HG03280 (cell line): ENCODE measurements around the gene ULBP2.

Experiments
- ATAC-seq: cut with Tn5 transposase; IDR thresholded peaks from one replicate; pipeline ENCODE4 v1.9.1; 2021; ENCODE audit warnings: mild to moderate bottlenecking, moderate library complexity; ENCODE audit not compliant: unreplicated experiment

Gene ULBP2, protein sequence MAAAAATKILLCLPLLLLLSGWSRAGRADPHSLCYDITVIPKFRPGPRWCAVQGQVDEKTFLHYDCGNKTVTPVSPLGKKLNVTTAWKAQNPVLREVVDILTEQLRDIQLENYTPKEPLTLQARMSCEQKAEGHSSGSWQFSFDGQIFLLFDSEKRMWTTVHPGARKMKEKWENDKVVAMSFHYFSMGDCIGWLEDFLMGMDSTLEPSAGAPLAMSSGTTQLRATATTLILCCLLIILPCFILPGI

GRCh38 chr6:149941583-149942460, at the start of gene ULBP2:
TSS of gene ULBP2 (plus strand) at chr6:149942014. CDS start at chr6:149942073, 59 bp downstream.
- ATAC-seq: no peak

DNA sequence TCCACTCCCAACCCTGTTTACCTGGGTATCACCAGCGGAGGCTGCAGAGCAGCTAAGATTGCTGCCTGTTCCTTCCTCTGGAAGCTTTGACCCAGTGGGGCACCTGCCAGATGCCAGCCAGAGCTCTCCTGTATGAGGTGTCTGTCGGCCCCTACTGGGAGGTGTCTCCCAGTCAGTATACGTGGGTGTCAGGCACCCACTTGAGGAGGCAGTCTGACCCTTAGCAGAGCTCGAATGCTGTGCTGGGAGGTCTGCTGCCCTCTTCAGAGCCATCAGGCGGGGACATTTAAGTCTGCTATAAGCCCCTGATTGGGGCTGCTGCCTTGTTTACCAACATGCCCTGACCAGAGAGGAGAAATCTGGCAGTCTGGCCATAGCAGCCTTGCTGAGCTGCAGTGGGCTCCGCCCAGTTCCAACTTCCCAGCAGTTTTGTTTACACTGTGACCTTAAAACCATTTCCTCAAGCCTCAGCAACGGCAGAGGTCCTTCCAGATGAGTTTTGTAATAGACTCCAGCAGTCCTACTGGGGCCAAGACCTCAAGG, 46.7 kb upstream of the ULBP2 start:
- ATAC-seq: no peak

- no peak for ATAC-seq
Measured at GRCh38 chr6:149895833-149896271, 46.0 kb upstream of the ULBP2 start.

DNA sequence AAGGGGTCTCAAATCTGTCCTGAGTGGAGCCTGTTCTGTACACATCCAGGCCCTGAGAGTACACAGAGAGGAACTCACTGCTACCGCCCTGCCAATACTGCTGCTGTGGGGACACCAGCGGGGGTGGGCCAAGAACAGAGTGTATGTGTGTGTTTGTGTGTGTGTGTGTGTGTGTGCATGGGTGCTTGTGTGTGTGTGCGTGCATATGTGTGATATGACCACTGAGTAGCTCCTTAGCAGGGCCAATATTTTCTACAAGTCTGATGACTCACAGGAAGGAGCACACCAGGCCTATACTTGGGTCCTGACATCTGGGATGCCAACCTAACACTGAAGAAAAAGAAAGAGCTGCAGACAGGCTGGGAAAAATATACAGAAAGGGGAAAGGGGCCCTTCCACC, 45.3 kb upstream of the ULBP2 start:
- no peak for ATAC-seq

- ATAC-seq: no peak
Measured at GRCh38 chr6:149897015-149897697, 44.7 kb upstream of the ULBP2 start.

DNA sequence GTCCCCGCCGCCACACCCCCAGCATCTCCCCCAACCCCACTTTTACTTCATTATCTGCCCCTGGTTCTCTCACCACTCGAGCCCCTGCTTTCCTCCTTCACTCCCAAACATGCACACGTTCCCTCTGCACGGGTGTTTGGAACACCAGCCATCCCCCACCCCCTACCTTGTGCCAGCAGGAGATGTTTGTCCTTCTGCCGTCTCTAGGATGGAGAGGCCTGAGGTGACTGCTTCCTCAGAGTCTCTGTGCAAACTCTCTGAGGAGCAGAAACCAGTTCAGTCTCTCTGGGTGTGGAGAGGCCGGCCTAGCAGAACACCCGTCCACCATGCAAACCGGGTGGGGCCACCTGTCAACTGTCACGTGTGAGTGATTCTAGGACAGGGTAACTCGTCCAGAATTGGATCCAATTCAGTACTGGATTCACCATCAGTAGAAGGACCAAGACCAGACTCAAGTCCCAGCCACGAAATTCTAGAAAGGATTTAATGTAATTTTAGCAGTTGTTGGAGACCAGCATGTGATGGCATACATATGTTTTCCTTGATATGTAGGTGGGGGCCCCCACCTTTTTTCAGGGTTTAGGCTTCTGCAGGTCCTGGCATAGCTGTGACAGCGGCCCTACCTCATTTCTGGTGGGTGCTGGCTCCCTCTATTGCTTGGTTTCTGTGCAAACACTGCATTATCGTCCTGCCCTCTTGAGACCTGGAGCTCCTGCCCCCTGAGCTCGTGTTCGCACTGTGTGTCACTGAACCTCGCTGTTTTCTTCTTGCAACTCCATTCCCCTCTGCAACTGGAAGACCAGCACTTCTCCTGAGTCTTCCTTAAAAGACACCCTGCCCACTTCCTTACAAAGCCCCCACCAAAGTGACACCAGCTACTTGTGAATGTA, 43.7 kb upstream of the ULBP2 start, which contains the start of gene RAET1E:
Gene RAET1E (minus strand): TSS at position 259 of the 890 bp plus-strand sequence. CDS start 7,212 bp downstream, outside the sequence.
- ATAC-seq: no peak

- ATAC-seq: no peak
Measured at GRCh38 chr6:149898966-149899365, 42.8 kb upstream of the ULBP2 start.

DNA sequence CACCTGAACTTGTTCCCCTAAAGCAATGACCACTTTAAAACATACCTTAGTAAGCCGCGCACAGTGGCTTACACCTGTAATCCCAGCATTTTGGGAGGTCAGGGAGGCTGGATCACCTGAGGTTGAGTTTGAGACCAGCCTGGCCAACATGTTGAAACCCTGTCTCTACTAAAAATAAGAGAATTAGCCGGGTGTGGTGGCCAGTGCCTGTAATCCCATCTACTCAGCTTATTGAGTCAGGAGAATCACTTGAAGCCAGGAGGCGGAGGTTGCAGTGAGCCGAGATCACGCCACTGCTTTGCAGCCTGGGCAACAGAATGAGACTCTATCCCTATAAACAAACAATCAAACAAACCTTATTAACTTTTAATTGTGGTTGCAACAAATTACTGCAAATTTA, 42.3 kb upstream of the ULBP2 start:
- ATAC-seq: no peak

DNA sequence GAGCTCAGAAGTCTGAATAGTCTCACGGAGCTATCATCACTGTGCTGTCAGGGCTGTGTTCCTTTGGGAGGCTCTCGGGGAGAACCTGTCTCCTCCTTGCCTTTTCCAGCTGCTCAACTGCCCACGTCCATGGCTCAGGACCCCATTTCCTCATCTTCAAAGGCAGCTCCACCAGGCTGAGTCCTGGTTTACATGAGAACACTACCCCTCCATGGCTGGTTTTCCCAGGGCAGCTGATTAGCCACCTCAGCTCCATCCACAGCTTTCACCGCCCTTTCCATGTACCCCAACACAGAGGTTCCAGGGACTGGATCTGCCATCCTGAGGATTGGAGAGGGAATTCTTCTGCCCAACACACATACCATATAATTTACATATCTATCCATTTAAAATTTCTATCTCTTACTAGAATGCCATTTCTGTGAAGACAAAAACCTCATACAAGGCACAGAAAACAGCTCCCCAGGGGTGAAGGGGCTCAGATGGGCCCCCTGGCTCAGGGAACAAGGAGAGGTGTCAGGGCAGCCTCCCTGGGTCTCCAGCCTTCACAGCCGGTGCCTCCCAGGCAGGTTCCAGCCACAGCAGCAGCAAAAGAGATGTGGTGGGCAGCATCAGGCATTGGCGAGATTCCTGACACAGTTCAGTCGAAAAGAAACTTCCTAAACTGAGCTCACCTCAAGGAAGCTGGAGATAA, 41.7 kb upstream of the ULBP2 start:
- no peak for ATAC-seq

- no peak for ATAC-seq
Measured at GRCh38 chr6:149900620-149901443, 41.0 kb upstream of the ULBP2 start.

GRCh38 chr6:149901444-149902140, 40.2 kb upstream of the ULBP2 start:
- ATAC-seq: no peak

DNA sequence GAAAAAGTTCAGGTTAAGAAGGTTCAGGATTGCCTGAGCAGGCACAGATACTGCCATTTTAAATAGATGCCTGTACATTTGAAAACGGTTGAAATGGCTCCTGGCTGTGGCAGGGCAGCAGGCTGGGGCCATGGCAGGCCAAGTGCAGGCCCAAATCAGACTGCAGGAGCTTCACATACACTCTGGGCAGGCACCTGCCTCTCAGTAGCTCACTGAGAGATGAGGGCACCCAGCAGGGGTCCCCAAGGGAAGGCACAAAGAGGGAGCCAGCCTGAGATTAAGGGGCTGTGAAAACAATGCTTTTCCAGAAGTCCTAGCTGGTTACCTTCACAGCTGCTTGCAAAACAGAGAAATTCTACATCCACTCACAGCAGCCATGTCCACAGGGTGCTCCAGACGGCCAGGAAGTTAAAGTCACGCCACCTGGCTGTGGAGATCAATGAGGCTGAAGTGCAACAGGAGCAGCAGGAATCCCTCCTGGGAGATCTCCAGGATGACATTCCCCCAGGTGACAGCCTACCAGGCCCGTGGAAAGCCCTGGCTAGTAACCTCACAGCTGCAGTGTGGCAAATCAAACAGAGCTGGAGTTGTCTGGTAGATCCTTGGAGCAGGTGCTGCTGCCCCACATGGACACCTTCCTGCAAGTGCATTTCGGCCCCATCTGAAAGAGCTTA, 37.7 kb upstream of the ULBP2 start:
- ATAC-seq: no peak

- ATAC-seq: no peak
Measured at GRCh38 chr6:149904661-149905370, 37.0 kb upstream of the ULBP2 start.

DNA sequence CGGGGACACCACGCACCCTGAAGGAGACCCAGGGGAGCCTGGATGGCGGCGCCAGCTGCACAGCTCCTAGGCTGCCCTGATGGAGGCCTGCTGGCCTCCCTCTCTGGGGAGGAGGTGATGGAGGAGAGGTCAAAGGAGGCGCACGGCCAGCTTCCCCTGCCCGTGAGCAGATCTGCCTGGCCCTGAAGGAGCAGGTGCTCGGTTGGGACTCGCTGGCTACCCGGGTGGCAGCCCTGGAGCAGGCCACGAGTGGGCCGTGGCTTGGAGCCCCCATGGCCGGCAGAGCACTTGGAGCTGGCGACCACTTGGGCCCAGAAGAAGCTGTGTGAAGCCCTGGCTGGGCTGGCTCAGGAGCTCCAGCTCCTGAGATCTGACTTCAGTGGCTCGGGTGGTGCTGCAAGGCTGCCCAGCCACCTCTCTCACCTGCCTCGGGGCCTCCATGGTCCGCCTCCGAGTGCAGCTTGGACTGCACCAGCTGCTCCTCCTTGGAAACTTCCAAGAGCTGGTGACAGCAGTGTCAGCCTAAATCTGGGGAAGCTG, 36.4 kb upstream of the ULBP2 start:
- ATAC-seq: no peak

DNA sequence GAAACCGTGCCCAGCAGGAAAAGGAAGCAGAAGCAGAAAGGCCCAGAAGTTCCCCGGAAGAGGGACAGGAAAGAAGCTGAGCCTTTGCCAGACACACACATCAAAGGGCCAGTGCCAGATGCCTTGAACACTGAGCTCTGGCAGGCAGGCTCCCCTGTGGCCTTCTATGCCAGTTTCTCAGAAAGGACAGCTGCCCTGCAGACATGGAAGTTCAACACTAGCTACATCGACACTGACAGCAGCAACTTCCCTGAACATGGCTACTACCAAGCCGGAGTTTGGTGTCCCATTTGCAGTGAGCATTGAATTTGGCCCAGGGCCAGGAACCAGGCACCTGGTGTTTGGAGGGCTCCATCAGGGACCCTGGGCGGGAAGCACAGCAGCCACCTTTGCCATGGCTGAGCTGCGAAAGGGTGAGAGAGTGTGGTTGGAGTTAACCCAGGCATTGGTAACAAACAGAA, 35.9 kb upstream of the ULBP2 start:
- ATAC-seq: no peak

DNA sequence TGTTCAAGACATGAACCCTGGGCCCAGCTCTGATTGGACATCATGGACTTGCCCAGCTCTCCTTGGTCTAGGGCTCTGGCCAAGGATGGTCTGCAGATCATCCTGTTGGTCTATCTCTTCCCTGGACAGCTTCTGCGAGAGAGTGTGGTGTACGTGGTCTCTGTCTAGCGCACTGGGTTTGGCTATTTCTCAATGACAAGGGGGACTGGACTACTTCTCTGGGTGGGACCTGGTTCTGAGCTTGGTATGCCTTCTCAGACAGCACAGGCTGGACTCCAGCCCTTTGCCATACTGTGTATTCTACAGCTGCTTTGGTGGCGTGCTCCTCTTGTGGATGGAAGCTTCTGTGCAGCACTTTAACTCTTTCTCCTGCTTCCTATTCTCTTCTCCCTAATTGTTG, 35.4 kb upstream of the ULBP2 start:
- ATAC-seq: no peak

DNA sequence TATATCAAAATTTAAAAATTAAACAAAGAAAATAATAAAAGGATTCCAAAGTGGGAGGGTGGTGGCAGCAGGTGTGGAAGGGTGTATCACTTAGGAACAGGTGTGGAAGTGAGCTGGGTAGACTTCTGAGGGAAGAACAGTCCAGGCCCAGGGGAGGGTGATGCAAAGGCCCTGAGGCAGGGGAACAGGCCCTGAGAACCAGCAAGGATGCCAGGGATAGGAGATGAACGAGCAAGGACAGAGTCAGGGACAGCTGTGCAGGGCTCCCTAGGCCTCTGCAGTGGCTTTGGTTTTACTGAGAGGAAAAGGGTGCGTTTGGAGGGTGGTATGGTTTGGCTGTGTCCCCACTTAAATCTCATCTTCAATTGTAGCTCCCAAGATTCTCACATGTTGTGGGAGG, 34.5 kb upstream of the ULBP2 start:
- ATAC-seq: no peak
